GM21737 (cell line): ENCODE measurements around the gene KRT23.
"Not testable (repeated sequence)": the region's sequence is repeated elsewhere in the genome, so short reads cannot be mapped to it uniquely, and the experiment has no call there.

Experiments
- ATAC-seq: cut with Tn5 transposase; IDR thresholded peaks from one replicate; pipeline ENCODE4 v1.9.1; 2021; ENCODE audit warnings: mild to moderate bottlenecking, moderate library complexity; ENCODE audit not compliant: unreplicated experiment

The KRT23 gene

DNA sequence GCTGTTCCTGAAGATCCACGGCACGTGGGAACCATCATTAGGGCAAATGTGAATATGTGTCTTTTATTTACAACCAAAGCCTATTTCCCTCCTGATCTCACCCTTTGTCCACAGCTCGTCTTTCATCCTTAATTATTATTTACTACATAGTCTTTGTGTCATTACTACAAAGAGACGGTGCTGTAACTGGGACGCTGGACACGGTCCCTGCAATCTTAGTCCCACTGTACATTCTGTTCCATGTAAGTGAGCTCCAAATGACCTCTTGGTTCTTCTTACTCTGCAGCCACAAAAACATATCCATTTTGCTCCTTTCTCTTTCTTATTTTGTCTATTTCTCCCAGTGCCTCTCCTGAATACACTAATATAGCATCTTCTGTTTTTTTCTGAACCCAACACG, 12.7 kb upstream of the KRT23 start:
- no peak for ATAC-seq

DNA sequence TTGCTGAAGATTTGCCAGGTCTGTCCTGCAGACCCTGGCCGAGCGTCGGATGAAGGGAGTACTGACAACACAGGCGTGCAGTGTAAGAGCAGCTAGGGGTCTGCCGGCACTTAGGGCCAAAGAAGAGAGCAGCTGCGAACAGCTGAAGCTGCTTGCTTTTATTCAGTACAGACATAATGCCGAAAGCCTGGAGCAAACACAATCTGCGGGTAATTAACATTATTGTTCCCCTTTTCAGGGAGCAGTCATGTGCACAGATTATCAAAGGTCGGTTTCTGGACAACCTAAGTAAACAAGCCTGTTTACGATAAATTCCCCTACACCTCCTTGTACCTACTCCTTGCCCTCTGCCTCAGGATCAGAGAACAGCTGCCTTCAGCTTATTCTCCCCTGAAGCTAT, 12.0 kb upstream of the KRT23 start:
- no peak for ATAC-seq

DNA sequence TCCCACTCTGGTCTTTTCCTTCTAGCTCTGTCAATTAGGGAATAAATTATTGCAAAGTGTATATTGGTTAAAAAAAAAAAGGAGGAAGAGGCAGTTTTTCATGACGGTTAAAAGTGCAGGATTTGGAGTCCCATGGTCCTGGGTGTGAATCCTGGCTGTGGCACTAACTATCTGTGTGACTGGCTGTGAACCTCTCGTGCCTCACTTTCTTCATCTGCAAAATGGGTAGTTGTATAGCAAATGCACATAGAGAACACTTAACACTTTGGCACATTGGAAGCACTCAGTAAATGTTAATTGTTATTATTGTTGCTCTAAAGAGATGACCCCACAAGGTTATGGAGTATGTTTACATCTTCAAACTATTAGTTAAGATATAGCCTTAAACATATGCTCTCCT, 10.5 kb upstream of the KRT23 start:
- no peak for ATAC-seq

DNA sequence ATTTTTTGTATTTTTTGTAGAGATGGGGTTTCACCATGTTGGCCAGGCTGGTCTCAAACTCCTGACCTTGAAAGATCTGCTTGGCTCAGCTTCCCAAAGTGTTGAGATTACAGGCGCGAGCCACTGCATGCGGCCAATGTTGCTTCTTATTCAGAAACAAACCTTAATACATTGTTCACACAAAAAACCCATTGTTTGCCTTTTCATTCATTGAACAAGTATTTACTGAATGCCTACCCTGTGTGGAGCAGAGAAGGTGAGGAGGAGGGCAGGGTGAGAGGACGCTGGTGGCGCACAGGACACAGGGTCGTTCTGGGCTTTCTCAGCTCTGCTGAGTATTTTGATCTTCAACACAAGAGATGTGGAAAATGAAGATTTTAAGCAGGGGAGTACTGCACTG, 8.0 kb upstream of the KRT23 start:
- ATAC-seq: no peak

DNA sequence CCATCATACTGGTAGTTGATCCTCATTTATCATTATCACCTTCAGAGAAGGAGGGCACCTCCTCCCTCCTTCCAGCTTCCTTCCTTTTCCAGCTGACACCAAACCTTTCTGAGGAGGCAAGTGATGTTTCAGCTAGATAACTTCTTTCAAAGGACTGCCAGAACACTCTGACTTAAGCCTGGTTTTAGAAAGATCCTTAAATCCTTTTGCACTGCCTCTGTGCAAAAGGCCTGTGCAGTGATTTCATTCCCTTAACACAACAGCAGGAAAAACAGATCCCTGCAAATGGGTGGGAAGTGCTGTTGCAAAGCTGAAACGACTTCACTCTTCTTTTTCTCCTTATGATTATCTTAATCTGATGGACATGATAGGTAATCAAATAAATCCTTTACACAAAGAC, 7.1 kb upstream of the KRT23 start:
- ATAC-seq: no peak

DNA sequence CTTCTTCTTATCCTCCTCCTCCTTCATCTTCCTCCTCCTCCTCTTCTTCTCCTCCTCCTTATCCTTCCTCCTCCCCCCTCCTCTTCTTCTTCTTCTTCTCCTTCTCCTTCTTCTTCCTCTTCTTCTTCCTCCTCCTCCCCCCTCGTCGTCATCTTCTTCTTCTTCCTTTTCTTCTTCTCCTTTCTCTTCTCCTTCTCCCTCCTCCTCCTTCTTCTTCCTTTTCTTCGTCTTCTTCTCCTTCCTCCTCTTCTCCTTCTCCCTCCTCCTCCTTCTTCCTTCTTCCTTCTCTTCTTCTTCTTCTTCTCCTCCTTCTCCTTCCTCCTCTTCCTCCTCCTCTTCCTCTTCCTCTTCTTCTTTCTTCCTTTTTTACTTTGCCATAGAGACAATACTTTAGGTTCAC, 5.1 kb upstream of the KRT23 start:
- no peak for ATAC-seq

DNA sequence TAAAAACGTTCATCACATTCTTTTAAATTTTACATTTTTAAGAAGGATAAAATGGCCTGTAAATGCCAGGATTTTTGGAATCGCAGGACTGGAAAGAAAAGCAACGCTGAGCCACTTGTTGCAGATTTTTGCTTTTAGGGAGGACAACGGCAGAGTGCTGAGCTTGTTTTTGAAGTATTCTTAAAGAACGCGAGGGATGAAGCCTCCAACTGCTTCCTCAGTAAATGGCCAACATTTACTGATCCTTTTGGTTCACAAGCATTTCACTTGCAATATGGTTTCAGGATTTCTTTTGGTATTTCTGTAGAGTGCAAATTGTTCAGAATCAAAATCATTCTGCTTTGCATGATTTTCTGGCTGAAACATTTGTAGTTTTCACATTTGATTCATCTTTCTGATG, 2.8 kb upstream of the KRT23 start:
- no peak for ATAC-seq

DNA sequence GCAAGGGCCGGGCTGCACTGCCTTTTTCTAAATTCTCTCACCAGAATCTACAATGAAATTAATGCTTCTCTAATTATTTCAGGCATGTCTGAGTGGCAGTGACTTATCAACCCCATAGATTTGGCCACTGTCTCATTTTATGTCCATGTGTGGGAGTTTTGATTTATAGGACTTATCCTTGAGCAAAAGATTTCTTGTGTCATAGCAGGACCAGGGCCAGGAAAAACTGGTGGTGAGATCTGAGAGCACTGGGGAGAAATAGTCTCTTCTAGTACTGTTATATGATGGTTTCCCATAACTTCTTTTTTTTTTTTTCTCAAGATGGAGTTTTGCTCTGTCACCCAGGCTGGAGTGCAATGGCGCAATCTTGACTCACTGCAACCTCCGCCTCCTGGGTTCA, 1.5 kb upstream of the KRT23 start:
- ATAC-seq: no peak

DNA sequence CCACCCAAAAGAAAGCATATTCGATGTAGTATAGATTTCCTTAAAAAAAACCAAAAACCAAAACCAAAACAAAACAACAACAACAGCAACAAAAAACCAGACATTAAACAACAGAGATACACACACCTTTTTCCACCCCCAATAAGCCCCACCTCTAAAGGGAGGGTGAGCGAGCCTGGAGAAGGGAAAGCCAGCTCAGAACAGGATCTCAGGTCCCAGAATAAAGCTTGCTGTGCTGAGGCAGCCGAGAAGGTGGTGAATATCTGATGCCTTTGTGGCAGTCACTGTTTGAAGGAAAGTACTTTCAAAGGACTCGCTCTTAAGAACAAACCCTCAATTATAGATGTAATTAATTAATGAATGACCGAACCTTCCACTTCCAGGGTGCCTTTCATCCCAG, 470 bp downstream of the KRT23 start:
- no peak for ATAC-seq

DNA sequence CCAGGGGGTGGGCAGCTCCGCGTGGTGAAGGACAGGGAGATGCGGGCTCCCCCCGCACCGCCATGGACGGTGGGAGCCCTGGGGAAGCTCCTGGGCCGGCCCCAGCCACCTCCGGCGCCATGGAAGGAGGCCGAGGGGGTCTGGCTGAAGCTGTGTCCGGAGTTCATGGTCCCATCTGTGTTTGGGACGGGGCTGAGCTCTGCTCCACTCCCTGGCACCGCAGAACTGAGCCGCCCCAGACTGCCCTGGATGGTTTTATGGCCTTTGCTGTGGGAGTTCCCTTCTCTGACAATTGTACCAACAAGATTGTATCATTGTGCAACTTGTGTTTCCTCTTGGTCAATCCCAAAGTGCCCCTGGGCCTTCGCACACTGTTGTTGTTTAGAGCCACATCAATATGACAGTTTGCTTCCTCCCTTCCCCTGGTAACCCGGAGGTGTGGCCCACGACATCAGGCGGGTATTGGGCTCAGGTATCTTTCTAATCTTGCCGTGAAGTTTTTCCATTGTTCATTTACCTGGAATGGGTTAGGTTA, 942 bp downstream of the KRT23 start:
- ATAC-seq: no peak

DNA sequence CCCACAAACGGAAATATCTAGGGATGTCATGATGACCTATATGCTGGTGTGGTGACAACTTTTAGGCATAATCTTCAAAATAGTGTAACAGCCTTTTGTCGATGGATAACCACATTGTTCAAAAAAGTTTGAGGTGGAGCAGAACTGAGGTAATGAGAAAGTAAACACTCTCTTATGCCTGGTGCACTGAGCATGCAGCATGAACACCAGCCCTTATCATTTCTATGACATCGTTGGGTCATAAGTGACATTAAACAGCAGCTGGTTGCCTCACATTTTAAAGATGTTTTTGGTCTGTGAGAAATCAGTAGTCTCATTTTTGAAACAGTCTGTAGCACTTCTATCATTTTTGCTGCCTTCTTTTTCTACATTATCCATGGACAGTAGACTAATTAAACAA, 1.8 kb downstream of the KRT23 start:
- no peak for ATAC-seq

DNA sequence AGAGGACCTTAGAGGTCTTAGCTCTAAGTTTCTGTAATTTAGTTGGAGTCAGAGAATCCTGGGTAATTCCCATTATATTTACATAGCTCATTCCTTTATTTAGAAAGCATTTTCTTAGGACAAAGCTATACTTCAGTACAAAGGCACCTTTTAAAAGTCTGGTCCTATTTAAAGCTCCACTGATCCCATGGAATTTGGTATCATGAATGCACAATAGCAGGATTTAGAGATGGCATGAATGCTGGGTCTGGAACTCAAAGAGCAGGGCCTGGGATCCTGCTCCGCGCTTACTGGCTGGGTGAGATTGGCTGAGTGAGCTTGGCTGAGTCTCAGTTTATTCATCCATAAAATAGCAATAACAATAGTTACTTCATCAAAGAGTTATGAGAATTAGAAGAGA, 4.8 kb downstream of the KRT23 start:
- no peak for ATAC-seq

DNA sequence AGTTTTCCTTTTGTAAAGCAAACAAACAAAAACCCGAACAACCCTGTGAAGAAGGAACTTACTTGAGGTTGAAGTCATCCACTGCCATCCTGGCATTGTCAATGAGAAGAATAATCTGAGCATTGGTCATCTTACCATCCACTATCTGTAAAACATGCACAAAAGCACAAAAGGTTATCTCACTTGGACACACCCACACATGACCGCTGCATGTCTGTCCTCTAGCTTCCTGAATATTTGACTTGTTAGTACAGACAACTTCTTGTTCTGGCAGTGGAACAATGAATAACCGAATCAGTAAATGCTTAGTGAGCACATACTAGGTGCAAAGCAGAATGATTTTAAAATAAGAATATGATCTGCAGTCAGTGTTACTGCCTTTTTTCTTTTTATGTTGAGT, 6.1 kb downstream of the KRT23 start:
- no peak for ATAC-seq

DNA sequence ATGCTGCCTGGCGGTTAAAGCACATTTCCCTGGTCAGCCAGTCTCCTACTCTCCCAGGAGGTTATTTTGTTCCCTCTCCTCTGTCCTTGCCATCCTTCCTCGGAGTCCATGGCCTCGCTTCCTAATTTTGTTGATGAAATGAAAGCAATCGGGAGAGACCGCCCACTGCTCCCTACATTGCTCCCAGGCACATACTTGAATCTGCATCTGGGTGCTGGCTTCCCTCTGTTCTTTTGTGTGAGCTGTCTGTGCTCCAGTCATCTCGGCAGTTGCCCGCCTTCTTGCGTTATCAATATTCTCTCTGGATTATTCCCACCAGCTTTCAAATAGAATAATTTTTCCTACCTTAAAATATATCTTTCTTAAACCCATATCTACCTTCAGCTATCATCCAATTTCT, 11.1 kb downstream of the KRT23 start:
- ATAC-seq: no peak

DNA sequence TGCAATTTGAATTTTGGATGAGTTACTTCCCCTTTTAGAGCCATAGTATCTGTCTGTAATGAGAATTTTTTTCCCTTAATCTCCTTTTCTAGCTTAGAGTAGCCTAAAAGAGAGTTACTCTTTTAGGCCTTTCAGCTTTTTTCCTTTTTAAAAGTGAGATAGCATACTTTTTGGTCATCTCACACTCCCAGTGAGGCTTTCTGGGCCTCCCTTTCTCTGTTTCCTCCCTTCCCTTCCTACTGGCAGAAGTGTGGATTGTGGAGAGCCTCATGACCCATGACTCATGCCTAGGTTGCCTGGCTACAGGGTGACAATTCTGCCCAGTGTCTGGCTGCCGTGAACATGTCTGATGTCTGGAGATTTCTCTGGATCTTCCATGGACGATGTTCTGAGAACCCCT, 15.2 kb downstream of the KRT23 start:
- ATAC-seq: no peak

DNA sequence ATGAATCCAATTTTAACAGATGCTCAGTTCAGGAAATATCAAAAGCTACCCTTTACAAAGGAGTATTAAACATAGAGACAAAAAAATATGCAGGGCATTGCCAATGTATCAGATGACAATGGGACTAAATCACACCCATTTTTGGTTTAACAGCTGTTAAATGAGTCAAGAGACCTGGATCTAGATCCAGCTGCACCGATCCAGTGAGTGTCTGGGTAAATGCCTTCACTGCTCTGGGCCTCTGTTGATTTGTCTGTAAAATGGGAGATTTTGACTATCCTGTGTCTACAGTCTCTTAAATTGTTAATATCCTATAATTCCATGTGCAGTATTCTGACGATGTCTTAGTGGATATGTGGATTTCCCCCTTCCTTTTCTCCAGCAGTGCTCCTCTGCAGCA, 16.4 kb downstream of the KRT23 start:
- ATAC-seq: no peak

DNA sequence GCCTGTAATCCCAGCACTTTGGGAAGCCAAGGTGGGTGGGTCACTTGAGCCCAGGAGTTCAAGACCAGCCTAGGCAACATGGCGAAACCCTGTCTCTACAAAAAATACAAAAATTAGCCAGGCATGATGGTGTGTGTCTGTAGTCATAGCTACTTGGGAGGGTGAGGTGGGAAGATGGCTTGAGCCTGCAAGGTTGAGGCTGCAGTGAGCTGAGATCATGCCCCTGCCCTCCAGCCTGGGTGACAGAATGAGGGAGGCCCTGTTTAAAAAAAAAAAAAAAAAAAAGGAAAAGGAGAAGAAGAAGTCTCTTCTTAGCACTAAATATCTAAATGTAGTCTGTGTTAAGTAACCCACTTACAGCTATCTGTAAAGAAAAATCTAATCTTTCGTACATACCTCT, 20.3 kb downstream of the KRT23 start:
- not testable (repeated sequence) for ATAC-seq

DNA sequence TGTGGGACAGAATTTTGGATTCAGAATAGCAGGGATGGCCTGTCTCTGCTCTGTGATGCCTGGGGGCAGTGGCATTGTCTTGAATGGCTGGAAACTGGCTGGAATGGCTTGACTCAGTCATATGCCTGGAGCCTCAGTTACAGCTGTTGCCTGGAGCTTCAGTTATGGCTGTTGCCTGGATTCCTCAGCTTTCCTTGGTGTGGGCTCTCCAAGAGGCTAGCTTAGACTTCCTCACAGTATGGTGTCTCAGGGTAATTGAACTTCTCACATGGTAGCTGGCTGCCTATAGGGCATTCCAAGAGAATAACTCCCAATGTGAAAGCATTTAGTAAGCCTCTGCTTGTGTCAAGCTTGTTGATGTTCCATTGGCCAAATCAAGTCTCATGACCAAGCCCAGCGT, 21.1 kb downstream of the KRT23 start:
- ATAC-seq: no peak

DNA sequence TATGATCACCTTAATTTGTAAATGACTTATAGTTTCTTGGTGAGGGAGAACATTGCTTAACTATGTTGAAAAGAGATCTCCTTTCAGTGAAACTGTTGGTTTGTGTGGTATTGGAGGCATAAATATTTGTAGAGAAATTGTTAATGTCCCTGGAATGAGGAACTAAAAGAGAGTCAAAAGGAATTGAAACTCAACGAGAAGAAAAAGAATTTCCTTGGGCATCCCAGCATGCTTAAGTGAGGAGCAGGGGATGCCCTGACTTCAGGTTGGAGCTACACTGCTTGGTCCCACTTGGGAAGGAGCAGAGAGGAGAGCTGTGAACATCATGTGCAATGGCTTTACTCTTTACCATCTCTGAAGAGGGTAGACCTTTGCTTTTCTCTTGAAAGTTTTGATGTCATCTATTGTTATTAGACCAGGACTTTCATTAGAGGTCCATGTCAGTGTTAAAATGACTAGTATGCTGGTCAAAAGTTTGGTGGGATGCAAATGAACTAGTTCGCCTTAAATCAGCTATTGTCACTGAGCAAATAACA, 21.7 kb downstream of the KRT23 start:
- ATAC-seq: no peak

DNA sequence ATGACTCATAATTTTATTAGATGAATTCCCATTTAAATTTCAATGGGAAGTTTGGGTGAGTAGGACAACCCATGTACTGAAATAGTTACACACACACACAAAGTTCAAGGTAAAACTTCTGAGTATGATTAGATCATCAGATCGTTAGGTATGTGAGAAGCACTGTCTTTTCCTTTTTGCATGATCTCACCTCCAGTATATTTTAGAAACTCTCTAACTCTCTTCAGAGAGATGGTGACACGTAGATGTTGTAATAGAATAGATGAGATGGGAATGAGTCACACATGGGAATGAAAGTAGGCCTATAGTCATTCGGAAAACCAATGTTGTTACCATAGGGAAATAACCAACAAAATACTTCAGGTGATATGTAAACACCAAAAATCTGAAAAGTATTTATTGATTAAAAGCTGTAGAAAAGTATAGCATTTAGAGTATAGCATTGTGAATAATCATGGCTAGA, 22.2 kb downstream of the KRT23 start:
- ATAC-seq: no peak

DNA sequence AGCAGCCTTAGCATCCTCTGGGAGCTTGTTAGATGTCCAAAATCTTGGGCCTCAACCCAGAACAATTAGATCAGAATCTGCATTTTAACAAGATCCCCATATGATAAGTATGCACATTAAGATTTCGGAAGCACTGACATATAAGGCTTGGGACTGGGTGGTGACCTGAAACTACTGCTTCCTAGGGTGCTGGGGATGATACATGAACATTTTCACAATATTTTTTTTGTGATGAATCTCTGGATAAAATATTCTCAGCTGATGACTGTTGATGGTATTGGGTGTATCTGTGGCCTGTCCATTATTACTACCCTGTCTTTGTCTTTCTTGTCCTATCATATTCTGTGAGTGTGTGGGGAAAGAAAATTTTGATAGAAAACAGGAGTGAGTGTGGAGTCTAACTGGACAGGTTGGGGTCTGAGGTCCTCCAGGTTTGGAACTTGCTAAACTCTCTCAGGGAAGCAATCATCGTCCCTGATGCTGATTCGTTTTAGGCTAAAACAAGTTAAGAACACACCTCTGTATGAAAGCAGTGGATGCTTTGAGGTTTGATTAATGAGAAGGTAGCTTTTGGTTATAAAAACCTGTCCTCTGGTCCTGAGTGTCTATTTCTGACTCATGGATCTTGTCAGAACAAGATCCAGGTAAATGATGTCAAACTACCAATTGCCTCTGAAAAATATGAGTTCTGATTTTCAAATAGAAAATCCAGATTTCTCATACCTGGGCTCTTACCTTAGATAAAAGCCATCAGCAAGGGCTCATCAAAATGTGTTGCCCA, 23.2 kb downstream of the KRT23 start:
- ATAC-seq: no peak

DNA sequence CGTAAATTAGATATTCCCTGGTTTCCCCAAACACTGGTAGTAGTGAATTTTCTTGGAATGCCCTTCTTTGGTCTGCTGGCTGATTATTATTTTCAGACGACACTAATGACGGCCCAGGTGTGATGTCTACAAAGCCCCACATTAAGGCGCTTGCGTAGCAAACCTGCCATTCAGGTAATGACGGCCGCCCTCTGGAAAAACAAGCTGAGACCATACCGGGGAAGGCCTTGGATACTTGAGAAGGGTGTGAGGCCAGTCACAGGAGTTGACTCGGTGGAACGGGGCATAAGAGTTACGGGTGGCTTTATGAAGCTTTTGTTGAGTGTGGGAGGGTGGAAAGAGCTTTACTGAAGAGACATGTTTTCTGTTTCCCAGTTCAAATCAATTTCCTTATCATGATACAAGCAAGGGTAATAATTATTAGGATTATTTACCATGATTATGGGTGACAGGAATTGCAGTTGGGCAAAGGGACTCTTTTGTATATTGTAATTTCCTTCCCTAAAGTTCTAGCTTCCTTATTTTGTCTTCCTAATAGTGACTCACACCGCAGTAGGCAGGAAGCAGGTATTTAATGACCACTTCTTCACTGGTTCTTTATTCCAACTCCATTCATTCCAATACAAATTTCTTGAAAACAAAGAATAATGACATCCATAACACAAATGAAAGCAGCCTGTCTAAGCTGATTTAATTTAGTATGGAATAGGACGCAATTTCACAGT, 24.8 kb downstream of the KRT23 start:
- no peak for ATAC-seq
